GM12872 (cell line): ENCODE measurements around the gene GLE1.

Experiments
- TF ChIP-seq, protein P1 (sequence below): IDR thresholded peaks from 3 replicates; pipeline ENCODE4 v1.5.1; 2011; ENCODE audit warnings: low read depth, mild to moderate bottlenecking, low read length, moderate library complexity; ENCODE audit not compliant: insufficient read depth

Gene GLE1

DNA sequence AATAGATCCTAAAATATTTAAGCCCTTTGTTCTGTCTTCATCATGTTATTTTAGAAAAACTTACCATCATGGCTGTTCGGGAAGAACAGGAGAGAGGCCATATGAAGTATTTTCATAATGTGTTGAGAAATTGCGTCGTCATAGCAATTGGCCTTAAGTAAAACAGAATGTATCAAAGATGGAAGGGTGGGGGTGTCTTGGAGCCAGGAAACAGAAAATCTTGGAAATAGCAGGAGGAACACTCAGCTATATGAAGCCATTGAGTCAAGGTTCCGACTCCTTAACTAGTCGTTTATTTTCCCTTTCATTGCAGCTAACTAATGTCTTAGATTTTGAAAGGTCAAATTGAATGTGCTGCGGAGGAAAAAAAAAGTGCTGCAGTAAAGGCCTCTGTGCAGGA lies 49.2 kb downstream of the GLE1 start:
- TF ChIP-seq, protein P1, sequence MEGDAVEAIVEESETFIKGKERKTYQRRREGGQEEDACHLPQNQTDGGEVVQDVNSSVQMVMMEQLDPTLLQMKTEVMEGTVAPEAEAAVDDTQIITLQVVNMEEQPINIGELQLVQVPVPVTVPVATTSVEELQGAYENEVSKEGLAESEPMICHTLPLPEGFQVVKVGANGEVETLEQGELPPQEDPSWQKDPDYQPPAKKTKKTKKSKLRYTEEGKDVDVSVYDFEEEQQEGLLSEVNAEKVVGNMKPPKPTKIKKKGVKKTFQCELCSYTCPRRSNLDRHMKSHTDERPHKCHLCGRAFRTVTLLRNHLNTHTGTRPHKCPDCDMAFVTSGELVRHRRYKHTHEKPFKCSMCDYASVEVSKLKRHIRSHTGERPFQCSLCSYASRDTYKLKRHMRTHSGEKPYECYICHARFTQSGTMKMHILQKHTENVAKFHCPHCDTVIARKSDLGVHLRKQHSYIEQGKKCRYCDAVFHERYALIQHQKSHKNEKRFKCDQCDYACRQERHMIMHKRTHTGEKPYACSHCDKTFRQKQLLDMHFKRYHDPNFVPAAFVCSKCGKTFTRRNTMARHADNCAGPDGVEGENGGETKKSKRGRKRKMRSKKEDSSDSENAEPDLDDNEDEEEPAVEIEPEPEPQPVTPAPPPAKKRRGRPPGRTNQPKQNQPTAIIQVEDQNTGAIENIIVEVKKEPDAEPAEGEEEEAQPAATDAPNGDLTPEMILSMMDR = no peak

DNA sequence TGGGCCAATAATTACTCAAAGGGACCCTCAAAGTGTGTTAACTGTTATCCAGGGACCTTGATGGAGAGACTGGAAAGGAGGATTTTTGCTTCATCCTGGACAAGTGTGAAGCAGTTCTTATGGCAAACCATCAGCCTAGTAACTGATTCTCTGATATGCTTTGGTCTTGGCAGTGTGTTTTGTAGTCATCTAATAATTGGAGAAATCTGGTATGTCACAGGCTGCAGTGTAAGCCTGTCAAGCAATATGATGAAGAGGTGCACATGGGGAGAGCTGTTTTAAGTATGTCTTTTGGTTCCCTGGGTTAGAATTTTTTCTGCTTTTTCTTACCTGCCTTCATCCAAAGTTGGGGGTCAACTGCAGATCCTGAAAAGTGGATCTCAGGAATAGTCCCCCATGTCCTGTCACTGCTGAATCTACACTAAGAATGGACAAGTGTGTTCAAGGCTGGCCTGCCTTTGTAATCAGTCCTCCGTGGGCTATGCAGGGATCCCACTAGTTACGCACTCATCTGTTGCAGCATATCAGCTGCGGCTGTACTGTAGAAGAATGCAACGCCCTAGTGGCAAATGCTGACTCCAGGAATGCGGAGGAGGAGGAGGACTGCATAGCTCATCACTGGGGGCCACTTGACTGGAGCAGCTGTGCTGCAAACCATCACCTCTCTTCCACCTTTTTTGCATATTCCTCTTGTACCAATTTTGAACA lies 49.8 kb downstream of the GLE1 start:
- TF ChIP-seq, protein P1 = no peak

GRCh38 chr9:128555180-128555721 lies 50.7 kb downstream of the GLE1 start:
- TF ChIP-seq, protein P1 = no peak

DNA sequence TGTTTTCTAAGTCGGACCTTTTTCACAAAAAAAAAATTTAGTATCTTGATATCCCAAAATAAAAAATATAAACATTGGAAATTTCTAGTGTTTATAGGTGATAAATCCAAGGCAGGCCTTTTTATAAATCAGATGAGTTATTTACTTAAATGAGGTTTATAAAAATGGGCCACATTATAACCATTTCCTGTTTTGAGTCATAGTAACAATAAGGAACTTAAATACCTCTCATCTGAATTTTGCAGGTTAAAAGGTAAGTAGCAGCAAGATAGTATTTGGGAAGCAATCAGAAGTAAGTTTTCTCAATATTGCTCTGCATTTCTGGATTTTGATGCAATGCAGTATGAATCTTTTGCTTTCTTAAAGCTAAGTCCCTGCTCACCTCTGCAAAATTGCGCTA lies 51.8 kb downstream of the GLE1 start:
- TF ChIP-seq, protein P1 = no peak

DNA sequence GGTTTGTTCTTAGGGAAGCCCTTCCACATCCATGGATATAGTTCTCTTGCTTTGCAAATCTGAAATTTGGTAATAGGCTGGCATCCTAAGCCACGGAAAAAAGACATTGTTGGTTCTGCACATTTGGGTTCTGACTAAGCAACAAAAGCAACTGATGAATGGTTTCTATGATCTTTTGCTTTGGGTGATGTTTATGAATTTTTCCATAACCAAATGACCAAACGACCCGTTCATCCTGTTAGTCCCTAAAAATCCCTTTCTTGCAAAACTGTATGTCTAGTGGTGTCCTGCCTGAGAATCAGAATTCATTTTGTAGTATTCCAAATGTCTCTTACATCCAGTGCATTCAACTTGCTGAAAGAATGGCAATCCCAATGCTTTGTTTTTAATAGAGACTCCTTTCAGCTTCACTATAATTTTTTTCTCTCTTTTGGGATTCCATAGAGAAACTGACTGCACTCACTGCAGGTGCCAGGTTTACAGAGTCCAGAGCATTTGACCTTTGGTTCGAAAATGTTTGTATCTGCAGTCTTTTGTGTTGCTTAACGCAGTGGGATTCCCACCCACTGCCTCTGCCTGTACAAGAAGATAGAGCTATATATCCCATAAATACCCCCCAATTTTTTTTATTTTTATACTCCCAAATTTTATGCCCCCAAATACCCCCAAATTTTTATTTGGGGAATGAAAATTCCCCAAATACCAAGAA lies 52.6 kb downstream of the GLE1 start:
- TF ChIP-seq, protein P1 = no peak

GRCh38 chr9:128558431-128559310 lies 54.2 kb downstream of the GLE1 start:
- TF ChIP-seq, protein P1 = no peak

DNA sequence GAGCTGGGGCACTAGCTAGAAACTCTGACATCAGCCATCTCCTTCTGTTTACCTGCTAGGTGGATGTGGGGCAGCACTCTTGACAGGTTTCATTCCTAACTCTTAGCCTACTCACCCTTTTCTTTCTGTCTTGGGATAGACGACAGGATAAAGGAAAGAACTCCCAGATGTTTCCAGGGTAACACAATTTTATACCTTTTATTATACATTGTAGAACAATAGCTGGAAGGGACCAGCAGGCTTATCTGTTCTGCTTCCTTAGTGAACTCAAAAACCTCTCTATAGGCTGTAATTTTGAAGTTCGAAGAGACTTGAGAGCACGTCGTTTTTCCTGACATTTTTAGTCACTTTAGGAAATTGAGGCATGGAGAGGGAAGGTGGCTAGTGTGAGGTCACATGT lies 61.1 kb downstream of the GLE1 start:
- TF ChIP-seq, protein P1 = no peak
